K562 (cell line): Measurements from ENCODE around the gene STAM2. TPM values are rescaled to one million over a fixed set of nuclear protein-coding genes. Genes with fewer than 3 reads are reported as not detected.

ENCODE experiments used
- ATAC-seq: fragments of 200-7000 bp; cut with Tn5 transposase; 3 replicates; pipeline ENCODE4 v1.9.1; 2020; ENCODE audit warnings: moderate library complexity
- BruUV-seq: library from RNA; stranded (reverse); fragments of 400-500 nt; replicated peaks from 2 replicates; lab custom pipeline; 2021; lab: Mats Ljungman, UMichigan
- CTCF ChIA-PET: fragments of 300-600 bp; formaldehyde crosslinking; extraction: SDS; loops from one replicate; lab custom pipeline; 2021; ENCODE audit warnings: low intra/inter-chr PET ratio; lab: Yijun Ruan, JAX
- POLR2A ChIA-PET: fragments of 300-600, 350-650 bp; sonication (Branson Sonifier 250); formaldehyde crosslinking; extraction: SDS; loops from one replicate; lab custom pipeline; 2021; ENCODE audit warnings: antibody characterized with exemption, inconsistent platforms; lab: Yijun Ruan, JAX
- DNase-seq, 4 experiments: peaks; one replicate each; pipeline versions ENCODE4 v3.0.0 to v3.0.0-alpha.2; 2011 to 2018; ENCODE audit warnings: low spot score in 3 of 4, mixed read lengths in 3 of 4; ENCODE audit errors: extremely low read depth in 1 of 4
- FAIRE-seq: peaks from 2 replicates; lab custom pipeline; 2011; peaks lifted over from hg19 to GRCh38; lab: Jason Lieb, UNC
- H2AFZ ChIP-seq: 2 replicates; pipeline ENCODE4 v1.6.0; 2011; ENCODE audit warnings: low read depth, low read length, control low read depth, inconsistent platforms
- H3K27ac ChIP-seq: fragments of 200-600 bp; 3 replicates; pipeline ENCODE4 v1.8.0; 2011; ENCODE audit warnings: low read depth, mild to moderate bottlenecking, control low read depth, inconsistent platforms, low read length, moderate library complexity, mixed read lengths; ENCODE audit errors: extremely low read depth
- H3K27me3 ChIP-seq, 2 experiments: fragments of 300-600 bp in 1 of 2; 2 replicates in 1 of 2; 3 replicates in 1 of 2; pipeline versions ENCODE4 v1.6.0 to v1.8.0; 2011; ENCODE audit warnings: inconsistent platforms in 2 of 2, low read length in 2 of 2, mild to moderate bottlenecking in 1 of 2, mixed read lengths in 1 of 2, moderate library complexity in 1 of 2; ENCODE audit not compliant: control insufficient read depth in 2 of 2, insufficient read depth in 2 of 2
- H3K36me3 ChIP-seq: fragments of 300-600 bp; 3 replicates; pipeline ENCODE4 v1.8.0; 2011; ENCODE audit warnings: mild to moderate bottlenecking, low read length, inconsistent platforms; ENCODE audit not compliant: control insufficient read depth, insufficient read depth
- H3K4me1 ChIP-seq, 2 experiments: fragments of 200-600 bp in 1 of 2; replicated peaks in 1 of 2; 2 replicates in 1 of 2; 3 replicates in 1 of 2; pipeline versions ENCODE4 v1.5.1 to v1.8.0; 2011; ENCODE audit warnings: inconsistent platforms in 2 of 2, low read length in 2 of 2, mild to moderate bottlenecking in 1 of 2, mixed read lengths in 1 of 2, moderate library complexity in 1 of 2; ENCODE audit not compliant: control insufficient read depth in 2 of 2, insufficient read depth in 2 of 2
- H3K4me2 ChIP-seq: 2 replicates; pipeline ENCODE4 v1.6.1; 2011; ENCODE audit warnings: low read length, control low read depth, inconsistent platforms, mixed read lengths; ENCODE audit not compliant: insufficient read depth
- H3K4me3 ChIP-seq: fragments of 200-600 bp; sonication (generic), shearing (Covaris generic); 2 replicates; pipeline ENCODE4 v1.5.1; 2016; ENCODE audit warnings: control low read depth, inconsistent platforms
- H3K79me2 ChIP-seq: fragments of 200-600 bp; 3 replicates; pipeline ENCODE4 v1.8.0; 2011; ENCODE audit warnings: low read length, inconsistent platforms; ENCODE audit not compliant: control insufficient read depth, insufficient read depth
- H3K9ac ChIP-seq, 2 experiments: 2 replicates each; pipeline versions ENCODE4 v1.6.0 to v1.6.1; 2011; ENCODE audit warnings: low read depth in 2 of 2, low read length in 2 of 2, control low read depth in 1 of 2, inconsistent platforms in 1 of 2, mild to moderate bottlenecking in 1 of 2, mixed read lengths in 1 of 2; ENCODE audit not compliant: insufficient read depth in 1 of 2
- H3K9me1 ChIP-seq: one replicate; pipeline ENCODE4 v1.6.0; 2011; ENCODE audit warnings: inconsistent platforms, mild to moderate bottlenecking, low read length, moderate library complexity; ENCODE audit not compliant: control insufficient read depth, insufficient read depth
- H3K9me3 ChIP-seq: replicated peaks from 2 replicates; pipeline ENCODE4 v1.5.1; 2011; ENCODE audit warnings: low read depth, low read length, inconsistent platforms; ENCODE audit not compliant: control insufficient read depth, insufficient read depth
- H4K20me1 ChIP-seq: replicated peaks from 2 replicates; pipeline ENCODE4 v1.6.1; 2011; ENCODE audit warnings: low read length, inconsistent platforms, mixed read lengths; ENCODE audit not compliant: control insufficient read depth, insufficient read depth
- BMI1 ChIP-seq: fragments of 150-350 bp; IDR thresholded peaks from 2 replicates; pipeline ENCODE4 v1.6.1; 2014; ENCODE audit warnings: low read length
- CBFA2T2 ChIP-seq: fragments of 450-650 bp; conservative IDR thresholded peaks from 2 replicates; pipeline ENCODE4 v1.6.1; 2017; ENCODE audit warnings: mild to moderate bottlenecking
- RUNX1 ChIP-seq: sonication (generic); IDR thresholded peaks from 2 replicates; pipeline ENCODE4 v1.6.1; 2016; ENCODE audit warnings: antibody characterized with exemption, low read depth
- ZNF165 ChIP-seq: fragments of 250-450 bp; sonication (Bioruptor Pico); IDR thresholded peaks from 2 replicates; pipeline ENCODE4 v1.4.0; 2020; ENCODE audit warnings: borderline replicate concordance
- ZNF24 ChIP-seq: fragments of 450-650 bp; IDR thresholded peaks from 2 replicates; pipeline ENCODE4 v1.6.1; 2016
- ZNF282 ChIP-seq: sonication (generic); formaldehyde crosslinking; IDR thresholded peaks from 2 replicates; pipeline ENCODE4 v1.8.1; 2023; ENCODE audit warnings: missing genetic modification reagents
- WGBS: fragments of 100-300 bp; shearing (Covaris generic); methylation state at CpG from one replicate; pipeline ENCODE4 v1.1.6; 2016; ENCODE audit warnings: low coverage, mixed read lengths; ENCODE audit not compliant: insufficient coverage; ENCODE audit errors: missing lambda C conversion rate; 5-methylcytosine and 5-hydroxymethylcytosine counted together
- in situ Hi-C: fragments of 300-500 bp; cut with MboI; formaldehyde crosslinking; loops from 4 replicates; pipeline ENCODE4 v1.15.0; 2018; ENCODE audit warnings: inconsistent platforms, mixed read lengths
- intact Hi-C: fragments of 100-400 bp; cut with micrococcal nuclease; formaldehyde crosslinking; loops from 2 replicates; pipeline ENCODE4 v1.14.2; 2022
- polyA plus RNA-seq, 8 experiments: library from polyadenylated mRNA; depleted of rRNA in 4 of 8; stranded (reverse) in 5 of 8; unstranded in 3 of 8; fragments of >200 nt; fragmentation: Nextera tagmentation in 2 of 8; fragmentation: Illumina TruSeq in 1 of 8; extraction: Ambion mirVana in 2 of 8; extraction: Trizol in 1 of 8; gene quantifications; 2 replicates each; pipeline versions ENCODE4 v1.2.1 to v1.2.3, GENCODE V29; 2011 to 2014; ENCODE audit warnings: inconsistent platforms in 1 of 8, missing spikeins in 1 of 8
- total RNA-seq, 7 experiments: library from RNA; depleted of rRNA in 6 of 7; stranded (reverse); fragments of >200 nt in 6 of 7; fragmentation: Illumina TruSeq in 2 of 7; extraction: Trizol in 2 of 7; gene quantifications; 2 replicates each; pipeline versions ENCODE4 v1.2.1 to v1.2.3, GENCODE V29; 2011 to 2021; ENCODE audit warnings: low replicate concordance in 1 of 7
- TF ChIP-seq, protein P1 (sequence below): sonication (generic); formaldehyde crosslinking; IDR thresholded peaks from 2 replicates; pipeline ENCODE4 v1.8.0; 2023; ENCODE audit warnings: mild to moderate bottlenecking, missing genetic modification reagents
- TF ChIP-seq, protein P2 (sequence below): fragments of 450-650 bp; IDR thresholded peaks from 2 replicates; pipeline ENCODE4 v1.6.1; 2016

The STAM2 gene
- total and polyA plus RNA-seq, 9 of the 15 experiments (the other 6 are each of a cell fraction or from before 2014, with no cell fraction given), result 4.5 to 13.9 (median 8.7) TPM

DNA sequence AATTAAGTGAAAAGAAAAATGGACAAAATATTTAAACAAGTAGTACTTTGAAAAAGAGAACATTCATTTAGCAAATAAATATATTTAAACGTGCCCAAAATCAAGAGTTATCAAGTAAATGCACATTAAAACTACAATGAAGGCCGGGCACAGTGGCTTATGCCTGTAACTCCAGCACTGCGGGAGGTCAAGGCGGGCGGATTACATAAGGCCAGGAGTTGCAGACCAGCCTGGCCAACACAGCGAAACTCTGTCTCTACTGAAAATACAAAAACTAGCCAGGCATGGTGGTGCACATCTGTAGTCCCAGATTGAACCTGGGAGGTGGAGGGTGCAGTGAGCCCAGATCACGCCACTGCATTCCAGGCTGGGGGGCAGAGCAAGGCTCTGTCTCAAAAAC, 9.8 kb downstream of the STAM2 start:
- TF ChIP-seq, protein P1, sequence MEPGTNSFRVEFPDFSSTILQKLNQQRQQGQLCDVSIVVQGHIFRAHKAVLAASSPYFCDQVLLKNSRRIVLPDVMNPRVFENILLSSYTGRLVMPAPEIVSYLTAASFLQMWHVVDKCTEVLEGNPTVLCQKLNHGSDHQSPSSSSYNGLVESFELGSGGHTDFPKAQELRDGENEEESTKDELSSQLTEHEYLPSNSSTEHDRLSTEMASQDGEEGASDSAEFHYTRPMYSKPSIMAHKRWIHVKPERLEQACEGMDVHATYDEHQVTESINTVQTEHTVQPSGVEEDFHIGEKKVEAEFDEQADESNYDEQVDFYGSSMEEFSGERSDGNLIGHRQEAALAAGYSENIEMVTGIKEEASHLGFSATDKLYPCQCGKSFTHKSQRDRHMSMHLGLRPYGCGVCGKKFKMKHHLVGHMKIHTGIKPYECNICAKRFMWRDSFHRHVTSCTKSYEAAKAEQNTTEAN (CRISPR knock-in tag), result no peak
- TF ChIP-seq ZNF24 (no peak), BMI1 (no peak), CBFA2T2 (no peak), ZNF165 (no peak), RUNX1 (no peak), ZNF282 (no peak)
- TF ChIP-seq, protein P2, sequence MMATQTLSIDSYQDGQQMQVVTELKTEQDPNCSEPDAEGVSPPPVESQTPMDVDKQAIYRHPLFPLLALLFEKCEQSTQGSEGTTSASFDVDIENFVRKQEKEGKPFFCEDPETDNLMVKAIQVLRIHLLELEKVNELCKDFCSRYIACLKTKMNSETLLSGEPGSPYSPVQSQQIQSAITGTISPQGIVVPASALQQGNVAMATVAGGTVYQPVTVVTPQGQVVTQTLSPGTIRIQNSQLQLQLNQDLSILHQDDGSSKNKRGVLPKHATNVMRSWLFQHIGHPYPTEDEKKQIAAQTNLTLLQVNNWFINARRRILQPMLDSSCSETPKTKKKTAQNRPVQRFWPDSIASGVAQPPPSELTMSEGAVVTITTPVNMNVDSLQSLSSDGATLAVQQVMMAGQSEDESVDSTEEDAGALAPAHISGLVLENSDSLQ, result no peak
- Histone ChIP-seq H3K9me1 (no peaks in the 10 kb centered on the region), H2AFZ (no peak overlapping the region), H4K20me1 (no peaks in the 10 kb centered on the region), H3K4me1 (peaks cover 5 to 8% of the 10 kb centered on the region in 2 experiments; a peak in 4 of 5 replicates), H3K27ac (no peak overlapping the region), H3K4me2 (no peak overlapping the region), H3K9me3 (no peaks in the 10 kb centered on the region), H3K79me2 (peaks cover 23% of the 10 kb centered on the region), H3K27me3 (no peaks in the 10 kb centered on the region), H3K9ac (no peak overlapping the region), H3K4me3 (no peak overlapping the region), H3K36me3 (no peaks in the 10 kb centered on the region)
- ChIA-PET POLR2A (no interaction called here), CTCF (no interaction called here)
- no TSS peak for BruUV-seq
- WGBS, result 82% methylated on average over 7 of the region's 7 CpGs
- in situ Hi-C loops, result no loop called here
- ATAC-seq (no peak), DNase-seq (no peak), FAIRE-seq (no peak)
- intact Hi-C loops, result no loop called here
